ENCODE results near the gene PTCH2. TPM values are rescaled to one million over a fixed set of nuclear protein-coding genes. Genes with fewer than 3 reads are reported as not detected.

Gene PTCH2
- total and polyA plus RNA-seq, 2 of the 13 experiments (the other 11 are each of a cell fraction or from before 2014, with no cell fraction given): 0.60 to 1.5 TPM

GRCh38 chr1:44799770-44800584 lies 43.1 kb downstream of the PTCH2 start, which contains the start of gene PLK3 (continued):
- TF ChIP-seq ZNF280B (CRISPR knock-in tag; IDR thresholded peaks at IDR 0.05; ENCODE audit: borderline replicate concordance) (peak; percentile 96), ARID4A (CRISPR knock-in tag; IDR thresholded peaks at IDR 0.05; ENCODE audit: borderline replicate concordance) (peak; percentile 86; the same call in 1 of the 2 replicates), HDAC2 (CRISPR knock-in tag; IDR thresholded peaks at IDR 0.05) (peak; percentile 68), PBX3 (CRISPR knock-in tag; IDR thresholded peaks at IDR 0.05; ENCODE audit: borderline replicate concordance) (no peak), KDM6A (CRISPR knock-in tag; IDR thresholded peaks at IDR 0.05; ENCODE audit: low read depth) (peak; percentile 40), ZBTB39 (CRISPR knock-in tag; IDR thresholded peaks at IDR 0.05) (no peak), ZNF12 (CRISPR knock-in tag; IDR thresholded peaks at IDR 0.05) (0 out of 2 replicates have a peak, but pooled peaks have one; percentile 54), ZNF546 (CRISPR knock-in tag; conservative IDR thresholded peaks at IDR 0.05) (peak; percentile 87; the same call in 1 of the 2 replicates), ESRRA (CRISPR knock-in tag; IDR thresholded peaks at IDR 0.05; ENCODE audit: low read depth) (no peak; the same call in 1 of the 2 replicates), KDM5A (IDR thresholded peaks at IDR 0.05; ENCODE audit: borderline replicate concordance, low read length) (peak; percentile 50; the same call in 1 of the 2 replicates), ZNF335 (CRISPR knock-in tag; IDR thresholded peaks at IDR 0.05) (peak; percentile 84), ZXDC (CRISPR knock-in tag; IDR thresholded peaks at IDR 0.05) (peak; percentile 30; the same call in 1 of the 2 replicates), HNRNPLL (IDR thresholded peaks at IDR 0.05; ENCODE audit: low read depth, low read length, poor library complexity, severe bottlenecking) (peak; percentile 74)

Data from HepG2 (cell line).